ENCODE measurements around the gene EIF4EBP2. TPM values are rescaled to one million over a fixed set of nuclear protein-coding genes. Genes with fewer than 3 reads are reported as not detected.

The EIF4EBP2 gene
- total and polyA plus RNA-seq, 2 experiments from 2014 or later, result 36.8 to 39.1 TPM

DNA sequence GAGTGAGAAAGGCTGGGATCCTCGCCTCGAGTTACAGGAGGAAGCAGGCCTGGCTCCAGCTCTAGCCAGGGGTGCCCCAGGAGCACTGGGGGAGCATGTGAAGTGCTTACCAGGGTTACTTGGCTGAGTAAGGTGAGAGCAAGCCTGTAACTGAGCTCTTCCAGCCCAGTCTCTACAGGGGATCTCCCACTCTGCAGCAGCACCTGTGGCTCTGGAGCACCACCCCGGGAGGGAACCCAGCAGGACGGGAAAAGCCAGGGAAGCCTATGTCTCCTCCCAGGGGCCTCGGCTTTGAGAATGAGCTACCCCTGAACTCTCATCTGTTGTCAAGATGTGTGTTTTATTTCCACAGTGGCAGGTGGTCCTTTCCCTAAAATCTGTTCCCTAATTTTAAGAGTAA lies 32.1 kb upstream of the EIF4EBP2 start:
- Histone ChIP-seq H3K27me3 (no peaks in the 10 kb centered on the region), H3K9me3 (ENCODE audit: low read depth) (no peaks in the 10 kb centered on the region), H3K27ac (no peak overlapping the region), H3K4me1 (ENCODE audit: low read depth) (peaks cover 15% of the 10 kb centered on the region), H3K36me3 (no peaks in the 10 kb centered on the region), H3K4me3 (no peak overlapping the region)
- DNase-seq (ENCODE audit: low read depth in 1 of 2, low spot score in 1 of 2), result no peak
- TF ChIP-seq, protein P1, sequence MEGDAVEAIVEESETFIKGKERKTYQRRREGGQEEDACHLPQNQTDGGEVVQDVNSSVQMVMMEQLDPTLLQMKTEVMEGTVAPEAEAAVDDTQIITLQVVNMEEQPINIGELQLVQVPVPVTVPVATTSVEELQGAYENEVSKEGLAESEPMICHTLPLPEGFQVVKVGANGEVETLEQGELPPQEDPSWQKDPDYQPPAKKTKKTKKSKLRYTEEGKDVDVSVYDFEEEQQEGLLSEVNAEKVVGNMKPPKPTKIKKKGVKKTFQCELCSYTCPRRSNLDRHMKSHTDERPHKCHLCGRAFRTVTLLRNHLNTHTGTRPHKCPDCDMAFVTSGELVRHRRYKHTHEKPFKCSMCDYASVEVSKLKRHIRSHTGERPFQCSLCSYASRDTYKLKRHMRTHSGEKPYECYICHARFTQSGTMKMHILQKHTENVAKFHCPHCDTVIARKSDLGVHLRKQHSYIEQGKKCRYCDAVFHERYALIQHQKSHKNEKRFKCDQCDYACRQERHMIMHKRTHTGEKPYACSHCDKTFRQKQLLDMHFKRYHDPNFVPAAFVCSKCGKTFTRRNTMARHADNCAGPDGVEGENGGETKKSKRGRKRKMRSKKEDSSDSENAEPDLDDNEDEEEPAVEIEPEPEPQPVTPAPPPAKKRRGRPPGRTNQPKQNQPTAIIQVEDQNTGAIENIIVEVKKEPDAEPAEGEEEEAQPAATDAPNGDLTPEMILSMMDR (IDR thresholded peaks at IDR 0.05; ENCODE audit: low read depth, low read length), result no peak

- H3K4me1 ChIP-seq (ENCODE audit: low read depth), result peaks cover 19% of the 10 kb centered on the region
- H3K36me3 ChIP-seq, result no peaks in the 10 kb centered on the region
- TF ChIP-seq, protein P1 (IDR thresholded peaks at IDR 0.05; ENCODE audit: low read depth, low read length), result no peak
- H3K4me3 ChIP-seq, result no peak overlapping the region
- H3K27me3 ChIP-seq, result no peaks in the 10 kb centered on the region
- H3K9me3 ChIP-seq (ENCODE audit: low read depth), result no peaks in the 10 kb centered on the region
- H3K27ac ChIP-seq, result no peak overlapping the region
- DNase-seq (ENCODE audit: low read depth in 1 of 2, low spot score in 1 of 2), result peak in 1 of 2 donors; percentile 33
These were observed 28.9 kb upstream of the EIF4EBP2 start for GRCh38 chr10:70374775-70375614.

DNA sequence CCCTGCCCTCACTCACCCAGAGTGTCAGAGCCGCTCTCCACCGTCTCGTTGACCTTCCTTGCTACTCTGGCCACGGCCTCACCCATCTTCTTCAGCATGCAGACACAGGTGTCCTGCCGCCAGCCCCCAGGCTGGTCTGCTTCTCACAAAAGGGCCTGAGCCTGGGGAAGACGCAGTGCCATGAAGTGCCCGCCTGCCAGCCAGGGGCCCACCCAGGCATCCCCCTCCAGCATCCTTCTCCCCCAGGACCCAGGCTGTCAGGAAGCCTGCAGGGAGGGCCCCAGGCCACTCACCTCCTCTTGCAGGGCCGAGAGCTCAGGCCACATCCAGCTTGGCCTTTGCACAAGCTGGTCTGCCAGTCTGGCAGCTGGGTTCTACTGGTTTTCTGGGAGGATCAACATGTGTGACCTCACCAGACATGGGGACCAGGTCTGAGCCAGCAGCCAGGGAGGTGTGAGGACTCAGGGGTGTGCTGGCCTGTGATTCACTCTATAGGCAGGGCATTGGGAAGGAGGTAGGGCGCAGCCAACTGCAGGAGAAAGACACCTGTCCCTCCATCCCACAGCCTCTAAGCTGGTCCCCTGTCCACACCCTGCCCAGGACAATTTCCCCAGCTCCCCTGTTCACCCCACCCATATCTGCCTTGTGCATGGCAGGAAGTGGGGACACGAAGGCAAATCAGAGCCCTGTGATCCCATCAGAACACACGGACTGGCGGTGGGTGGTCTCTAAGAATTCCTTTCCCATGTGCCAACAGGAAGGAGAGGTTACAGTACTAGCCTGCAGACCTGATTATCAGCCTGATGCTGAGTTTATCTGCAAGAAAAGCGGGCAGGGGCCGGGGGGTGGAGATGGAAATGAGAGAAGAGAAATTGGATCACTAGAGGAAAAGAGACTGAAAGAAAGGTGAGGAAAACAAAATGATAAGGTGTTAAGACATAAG lies 27.2 kb upstream of the EIF4EBP2 start:
- H3K27ac ChIP-seq, result peak overlapping the region; percentile 42

DNA sequence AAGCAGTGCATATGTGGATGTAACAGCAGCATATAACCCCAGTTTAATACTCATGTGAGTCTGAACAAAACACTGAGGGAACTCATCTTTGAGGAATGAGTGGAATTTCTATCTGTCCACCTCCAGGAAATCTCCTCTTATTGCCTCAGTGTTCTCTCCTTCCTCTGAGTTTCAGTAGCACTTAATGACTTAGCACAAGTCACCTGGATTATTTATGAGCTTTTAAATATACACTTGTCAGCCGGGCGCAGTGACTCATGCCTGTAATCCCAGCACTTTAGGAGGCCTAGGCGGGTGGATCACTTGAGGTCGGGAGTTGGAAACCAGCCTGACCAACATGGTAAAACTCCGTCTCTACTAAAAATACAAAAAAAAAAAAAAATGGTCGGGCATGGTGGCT lies 25.8 kb upstream of the EIF4EBP2 start:
- DNase-seq (ENCODE audit: low read depth in 1 of 2, low spot score in 1 of 2), result peak in 1 of 2 donors; percentile 69
- TF ChIP-seq, protein P1 (IDR thresholded peaks at IDR 0.05; ENCODE audit: low read depth, low read length), result no peak
- Histone ChIP-seq H3K4me1 (ENCODE audit: low read depth) (peaks cover 30% of the 10 kb centered on the region), H3K27me3 (no peaks in the 10 kb centered on the region), H3K27ac (no peak overlapping the region), H3K4me3 (no peak overlapping the region), H3K9me3 (ENCODE audit: low read depth) (no peaks in the 10 kb centered on the region), H3K36me3 (no peaks in the 10 kb centered on the region)

More for the DNA sequence above, 27.2 kb upstream of the EIF4EBP2 start:
- no peak overlapping the region for H3K4me3 ChIP-seq
- no peaks in the 10 kb centered on the region for H3K9me3 ChIP-seq (ENCODE audit: low read depth)
- no peak for DNase-seq (ENCODE audit: low read depth in 1 of 2, low spot score in 1 of 2)
- no peaks in the 10 kb centered on the region for H3K36me3 ChIP-seq
- H3K27me3 ChIP-seq, result no peaks in the 10 kb centered on the region
- TF ChIP-seq, protein P1 (IDR thresholded peaks at IDR 0.05; ENCODE audit: low read depth, low read length), result no peak
- peaks cover 30% of the 10 kb centered on the region for H3K4me1 ChIP-seq (ENCODE audit: low read depth)

- DNase-seq (ENCODE audit: low read depth in 1 of 2, low spot score in 1 of 2), result no peak
- TF ChIP-seq, protein P1 (IDR thresholded peaks at IDR 0.05; ENCODE audit: low read depth, low read length), result peak; percentile 54
- no peak overlapping the region for H3K4me3 ChIP-seq
- H3K4me1 ChIP-seq (ENCODE audit: low read depth), result peaks cover 30% of the 10 kb centered on the region
- H3K9me3 ChIP-seq (ENCODE audit: low read depth), result no peaks in the 10 kb centered on the region
- H3K27ac ChIP-seq, result peak overlapping the region; percentile 88
- no peaks in the 10 kb centered on the region for H3K36me3 ChIP-seq
- no peaks in the 10 kb centered on the region for H3K27me3 ChIP-seq
These were observed 24.3 kb upstream of the EIF4EBP2 start for GRCh38 chr10:70379581-70380176.

Data from cardiac muscle cell (in vitro differentiated cells and primary cell).